Left colon (tissue), 2 donors: ENCODE measurements around the gene LIN37. TPM values are rescaled to one million over a fixed set of nuclear protein-coding genes. Genes with fewer than 3 reads are reported as not detected.
"Not testable (repeated sequence)": the region's sequence is repeated elsewhere in the genome, so short reads cannot be mapped to it uniquely, and the experiment has no call there.

Source experiments
- ATAC-seq: fragments of 200-7000 bp; cut with Tn5 transposase; one replicate; pipeline ENCODE4 v1.9.1; 2020; ENCODE audit warnings: mild to moderate bottlenecking, moderate library complexity
- DNase-seq, 2 donors: peaks; one replicate each; pipeline ENCODE4 v3.0.0-alpha.2; 2020
- intact Hi-C, 2 donors: fragments of 100-400 bp; cut with DNase I in 1 of 2; cut with micrococcal nuclease in 1 of 2; formaldehyde crosslinking; loops; one replicate each; pipeline versions ENCODE4 v1.11.2 to v1.14.0; 2022; cut with DNase I, micrococcal nuclease
- total RNA-seq, 2 donors: library from RNA; stranded (reverse); fragmentation: NEBNext Ultra II Directional; extraction: Animal tissue kit (Norgen Biotek cat#: 25700); gene quantifications; one replicate each; pipeline ENCODE4 v1.2.1, GENCODE V29; 2021
- donor health status: DM: no; HTN: no; CAD: no.
- donor health status: DM: yes; HTN: yes; CAD: no.

LIN37 gene
- total RNA-seq, 2 donors from 2014 or later: 5.9 to 6.1 TPM

DNA sequence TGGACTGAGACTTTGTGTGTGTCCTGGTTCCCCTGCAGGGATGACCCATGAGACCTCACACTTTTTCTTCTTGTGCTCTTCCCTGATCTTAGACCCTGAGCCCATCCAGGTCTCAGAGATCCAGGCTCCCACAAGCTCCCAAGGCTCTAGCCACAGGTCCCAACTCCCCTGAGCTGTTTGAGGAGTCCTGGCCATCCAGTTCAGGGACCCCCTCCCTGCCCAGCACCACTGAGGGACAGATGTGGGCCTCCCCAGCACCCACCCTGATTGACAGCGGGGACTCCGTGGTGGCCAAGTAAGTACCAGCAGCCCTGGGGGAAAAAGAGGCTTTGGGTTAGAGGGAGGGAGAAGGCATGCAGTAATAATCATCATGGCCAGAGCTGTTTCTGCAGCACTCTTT is 11.3 kb downstream of the LIN37 start:
- intact Hi-C loops: no loop called here
- no peak for ATAC-seq
- DNase-seq: no peak

GRCh38 chr19:35760711-35761349 is 12.5 kb downstream of the LIN37 start:
- intact Hi-C loops: no loop called here
- ATAC-seq (no peak), DNase-seq (no peak)

DNA sequence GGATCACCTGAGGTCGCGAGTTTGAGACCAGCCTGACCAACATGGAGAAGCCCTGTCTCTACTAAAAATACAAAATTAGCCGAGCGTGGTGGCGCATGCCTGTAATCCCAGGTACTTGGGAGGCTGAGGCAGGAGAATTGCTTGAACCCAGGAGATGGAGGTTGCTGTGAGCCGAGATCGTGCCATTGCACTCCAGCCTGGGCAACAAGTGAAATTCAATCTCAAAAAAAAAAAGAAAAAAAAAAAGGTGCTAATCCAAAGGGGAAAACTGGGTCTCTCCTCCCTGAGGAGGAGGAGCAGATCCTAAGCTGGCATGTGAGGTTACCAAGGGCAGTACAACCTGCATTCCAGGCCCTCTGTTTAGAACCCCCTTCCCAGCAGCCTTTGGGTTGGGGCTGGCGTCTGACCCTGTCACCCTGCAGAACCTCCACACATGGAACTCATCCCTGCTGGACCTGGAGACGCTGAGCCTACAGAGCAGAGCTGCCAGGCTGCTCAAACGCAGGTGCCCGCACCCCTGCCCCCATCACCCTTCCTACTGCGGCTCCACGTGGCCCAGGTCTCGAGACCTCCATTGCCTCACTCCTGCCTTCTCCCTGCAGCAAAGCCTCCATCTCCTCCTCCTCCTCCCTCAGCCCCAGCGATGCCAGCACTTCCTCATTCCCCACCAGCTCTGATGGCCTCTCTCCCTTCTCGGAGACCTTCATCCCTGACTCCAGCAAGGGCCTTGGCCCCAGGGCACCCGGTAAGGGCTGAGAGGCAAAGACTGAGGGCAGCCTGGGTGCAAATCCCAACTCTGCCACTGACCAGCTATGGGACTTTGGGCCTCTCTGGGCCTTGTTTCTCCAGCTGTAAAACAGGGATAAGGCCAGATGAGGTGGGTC is 16.3 kb downstream of the LIN37 start:
- intact Hi-C loops: no loop called here
- DNase-seq: no peak
- no peak for ATAC-seq

DNA sequence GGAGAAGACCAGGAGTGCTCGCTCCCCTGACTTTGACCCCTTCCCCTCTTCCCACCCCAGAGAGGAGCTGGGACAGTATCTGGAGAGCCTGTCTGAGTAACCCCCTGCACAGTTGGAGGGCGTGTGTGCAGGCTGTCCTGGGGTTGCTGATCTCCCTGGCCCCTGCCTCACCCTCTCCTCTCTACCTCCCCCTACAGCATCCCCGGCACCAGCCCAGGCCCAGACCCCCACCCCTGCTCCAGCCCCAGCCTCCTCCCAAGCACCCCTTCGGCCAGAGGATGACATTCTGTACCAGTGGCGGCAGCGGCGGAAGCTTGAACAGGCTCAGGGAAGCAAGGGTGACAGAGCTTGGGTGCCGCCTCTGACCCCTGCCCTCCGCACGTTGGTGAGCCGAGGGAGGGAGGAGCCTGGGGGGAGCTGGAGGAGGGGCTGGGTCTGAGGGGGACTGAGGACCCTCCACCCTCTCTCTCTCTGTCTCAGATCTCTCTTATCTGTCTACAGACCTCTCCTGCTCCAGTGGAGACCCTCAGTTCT is 18.3 kb downstream of the LIN37 start:
- DNase-seq: no peak
- intact Hi-C loops: no loop called here
- no peak for ATAC-seq

- ATAC-seq (peak; percentile 14), DNase-seq (no peak)
- intact Hi-C loops: no loop called here
Measured at GRCh38 chr19:35767288-35768081, 19.1 kb downstream of the LIN37 start.

- ATAC-seq (no peak), DNase-seq (no peak)
- intact Hi-C loops: no loop called here
Measured at GRCh38 chr19:35768082-35768421, 19.7 kb downstream of the LIN37 start.

DNA sequence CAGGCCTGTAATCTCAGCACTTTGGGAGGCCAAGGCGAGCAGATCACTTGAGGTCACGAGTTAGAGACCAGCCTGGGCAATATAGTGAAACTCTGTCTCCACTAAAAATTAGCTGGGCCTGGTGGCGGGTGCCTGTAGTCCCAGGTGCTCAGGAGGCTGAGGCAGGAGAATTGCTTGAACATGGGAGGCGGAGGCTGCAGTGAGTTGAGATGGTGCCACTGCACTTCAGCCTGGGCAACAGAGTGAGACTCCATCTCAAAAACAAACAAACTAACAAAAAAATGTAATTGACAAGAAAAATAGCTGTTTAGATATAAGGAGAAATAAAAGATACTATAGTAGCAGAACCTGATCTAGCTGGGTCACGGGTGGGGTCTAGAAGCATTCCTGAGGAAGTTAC is 24.0 kb downstream of the LIN37 start:
- intact Hi-C loops, ATAC-seq, DNase-seq: not testable (repeated sequence)

GRCh38 chr19:35773020-35773806 is 24.8 kb downstream of the LIN37 start:
- ATAC-seq: no peak
- intact Hi-C loops: no loop called here
- no peak for DNase-seq

GRCh38 chr19:35774274-35775045 is 26.1 kb downstream of the LIN37 start:
- ATAC-seq: peak; percentile 7
- intact Hi-C loops: no loop called here
- DNase-seq: no peak

DNA sequence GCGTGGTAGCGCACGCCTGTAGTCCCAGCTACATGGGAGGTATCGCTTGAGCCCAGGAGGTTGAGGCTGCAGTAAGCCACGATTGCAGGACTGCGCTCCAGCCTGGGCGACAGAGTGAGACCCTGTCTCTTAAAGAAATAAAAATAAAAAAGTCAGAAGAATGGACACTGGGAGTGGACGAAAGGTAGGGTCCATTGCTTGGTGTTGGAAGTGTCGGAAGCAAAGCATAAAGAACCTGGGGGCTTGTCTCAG is 26.6 kb downstream of the LIN37 start:
- peak; percentile 26 for ATAC-seq
- DNase-seq: no peak
- intact Hi-C loops: no loop called here

GRCh38 chr19:35775298-35776101 is 27.1 kb downstream of the LIN37 start, which contains the start of gene ARHGAP33:
Gene ARHGAP33 (plus strand): TSS chr19:35775564. CDS start chr19:35775659, 95 bp downstream.
- peak; percentile 98 to 100 for DNase-seq
- peak; percentile 99 for ATAC-seq
- intact Hi-C loops: no loop called here

DNA sequence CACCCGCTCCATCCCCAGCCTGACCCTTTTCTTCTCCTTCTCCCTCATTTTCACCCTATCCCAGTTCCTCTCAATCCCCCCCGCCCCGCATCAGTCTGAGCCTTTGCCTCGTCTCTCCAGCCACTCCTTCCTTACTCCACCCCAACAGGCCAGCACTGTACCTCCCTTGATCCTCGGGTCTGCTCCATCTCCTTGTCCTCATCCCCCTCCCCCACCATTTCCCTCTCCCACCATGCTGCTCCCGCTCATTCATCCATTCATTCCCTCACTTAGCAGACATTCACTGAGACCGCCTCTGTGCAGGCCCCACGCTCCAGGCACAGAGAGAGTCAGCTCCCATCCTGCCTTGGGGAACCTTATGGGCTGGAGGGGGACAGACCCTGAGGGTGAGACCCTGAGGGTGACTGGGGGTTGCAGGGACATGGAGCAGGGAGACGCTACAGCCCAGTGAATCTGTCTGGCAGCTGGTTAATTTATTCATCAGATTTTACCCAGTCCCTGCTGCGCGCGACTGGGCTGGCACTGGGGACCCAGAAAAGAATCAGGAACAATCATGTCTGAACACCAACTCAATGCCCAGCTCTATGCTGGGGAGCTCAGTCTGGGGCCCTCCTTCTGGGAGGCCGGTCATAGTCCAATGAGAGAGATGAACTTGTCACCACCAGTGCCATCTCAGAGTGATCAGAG is 27.9 kb downstream of the LIN37 start:
- no peak for DNase-seq
- intact Hi-C loops: no loop called here
- ATAC-seq: no peak

DNA sequence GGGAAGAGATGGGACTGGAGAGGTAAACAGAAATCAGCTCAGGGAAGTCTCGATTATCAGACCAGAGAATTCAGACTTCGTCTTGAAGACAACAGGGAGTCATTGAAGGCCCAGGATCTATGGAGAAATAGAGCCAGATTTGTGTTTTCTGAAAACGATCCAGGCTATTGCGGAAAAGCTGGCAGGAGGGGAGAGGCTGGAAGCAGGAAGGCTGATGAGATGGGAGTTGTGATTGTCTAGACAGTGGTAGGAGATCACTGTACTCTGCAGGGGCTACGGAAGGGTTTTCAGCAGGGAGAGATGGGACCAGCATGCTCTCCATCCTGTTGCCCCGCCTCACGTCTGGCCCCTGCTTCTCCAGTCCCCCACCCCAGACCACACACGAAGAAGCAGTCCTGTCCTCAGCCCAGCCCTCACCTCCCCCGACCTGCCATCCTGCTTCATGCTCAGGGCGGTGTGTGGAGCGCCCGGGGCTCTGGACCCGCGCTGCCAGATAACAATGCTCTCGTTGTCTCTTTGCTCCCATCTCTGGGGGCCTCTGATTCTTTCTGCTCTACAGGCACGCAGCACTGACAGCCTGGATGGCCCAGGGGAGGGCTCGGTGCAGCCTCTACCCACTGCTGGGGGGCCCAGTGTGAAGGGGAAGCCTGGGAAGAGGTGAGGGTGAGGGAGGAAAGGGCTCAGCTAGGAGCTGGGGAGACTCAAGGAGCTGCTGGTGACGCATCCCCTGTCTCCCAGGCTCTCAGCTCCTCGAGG is 28.9 kb downstream of the LIN37 start:
- DNase-seq (no peak), ATAC-seq (no peak)
- intact Hi-C loops: no loop called here

GRCh38 chr19:35777961-35778360 is 29.6 kb downstream of the LIN37 start:
- no peak for ATAC-seq
- DNase-seq: no peak
- intact Hi-C loops: no loop called here

DNA sequence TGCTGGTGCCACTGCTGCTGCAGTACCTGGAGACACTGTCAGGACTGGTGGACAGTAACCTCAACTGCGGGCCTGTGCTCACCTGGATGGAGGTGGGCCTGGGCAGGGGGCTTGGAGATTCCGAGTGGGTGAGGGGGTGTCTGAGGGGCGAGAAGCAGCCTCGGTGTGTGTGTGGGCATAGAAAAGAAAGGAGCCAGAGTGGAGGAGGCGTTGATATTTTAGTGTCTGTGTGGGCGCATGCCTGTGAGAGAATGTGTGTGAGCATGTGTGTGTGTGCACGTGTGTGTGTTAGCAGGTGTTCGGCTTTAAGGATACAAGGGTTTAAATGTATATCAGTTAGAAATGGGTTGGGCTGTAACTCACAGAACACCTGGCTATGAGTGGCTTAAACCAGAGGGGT is 30.7 kb downstream of the LIN37 start:
- no peak for ATAC-seq
- DNase-seq: no peak
- intact Hi-C loops: no loop called here

DNA sequence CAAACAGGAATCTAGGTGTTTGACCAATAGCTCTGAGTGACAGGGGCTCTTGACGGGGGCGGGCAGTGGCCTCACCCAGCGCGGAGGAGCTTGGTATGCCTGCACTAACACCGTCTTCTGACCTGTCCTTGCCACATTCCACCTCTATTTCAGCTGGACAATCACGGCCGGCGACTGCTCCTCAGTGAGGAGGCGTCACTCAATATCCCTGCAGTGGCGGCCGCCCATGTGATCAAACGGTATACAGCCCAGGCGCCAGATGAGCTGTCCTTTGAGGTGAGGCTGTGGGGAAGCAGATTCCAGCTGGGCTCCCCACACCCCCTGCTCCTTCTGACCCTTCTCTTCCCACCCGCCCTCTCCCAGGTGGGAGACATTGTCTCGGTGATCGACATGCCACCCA is 31.7 kb downstream of the LIN37 start:
- DNase-seq (no peak), ATAC-seq (no peak)
- intact Hi-C loops: no loop called here
